T-cell (primary cell): ENCODE results near the gene TOGARAM1. TPM values are rescaled to one million over a fixed set of nuclear protein-coding genes. Genes with fewer than 3 reads are reported as not detected.

Source experiments
- ATAC-seq, 4 experiments: fragments of 200-7000 bp in 3 of 4; fragments of 150-1000 bp in 1 of 4; cut with Tn5 transposase; replicated peaks in 1 of 4; 1 replicate in 3 of 4; 2 replicates in 1 of 4; pipeline ENCODE4 v1.10.0; 2021; ENCODE audit warnings: moderate library complexity in 3 of 4, mild to moderate bottlenecking in 2 of 4, moderate number of reproducible peaks in 1 of 4
- CTCF ChIA-PET, 2 donors: fragments of 300-600 bp; sonication (Branson Sonifier 250); formaldehyde crosslinking; loops; one replicate each; lab custom pipeline; 2022; ENCODE audit warnings: antibody characterized with exemption in 2 of 2; lab: Charles Lee
- POLR2A ChIA-PET, 2 donors: fragments of 300-600 bp; sonication (Branson Sonifier 250); formaldehyde crosslinking; loops; one replicate each; lab custom pipeline; 2022; ENCODE audit warnings: antibody characterized with exemption in 2 of 2; lab: Charles Lee
- DNase-seq, 35 experiments: peaks; one replicate each; pipeline versions ENCODE4 v3.0.0 to v3.0.0-alpha.2; 2013 to 2023
- H3K27ac ChIP-seq: one replicate; pipeline ENCODE4 v1.5.1; 2013; ENCODE audit warnings: low read length
- H3K27me3 ChIP-seq, 2 experiments: replicated peaks in 1 of 2; 1 replicate in 1 of 2; 2 replicates in 1 of 2; pipeline versions ENCODE4 v1.6.1 to v1.7.0; 2013; ENCODE audit warnings: low read length in 1 of 2, mixed read lengths in 1 of 2; ENCODE audit not compliant: control insufficient read depth in 2 of 2, insufficient read depth in 2 of 2; ENCODE audit errors: extremely low read depth in 1 of 2
- H3K36me3 ChIP-seq, 2 donors: 1 replicate in 1 of 2; 2 replicates in 1 of 2; pipeline versions ENCODE4 v1.6.1 to v1.7.0; 2013; ENCODE audit warnings: low read length in 1 of 2; ENCODE audit not compliant: control insufficient read depth in 2 of 2, insufficient read depth in 1 of 2; ENCODE audit errors: extremely low read depth in 1 of 2
- H3K4me1 ChIP-seq, 2 experiments: 1 replicate in 1 of 2; 2 replicates in 1 of 2; pipeline versions ENCODE4 v1.6.1 to v1.7.0; 2013; ENCODE audit warnings: low read length in 2 of 2, mixed read lengths in 1 of 2; ENCODE audit not compliant: insufficient read depth in 2 of 2, control insufficient read depth in 1 of 2; ENCODE audit errors: extremely low read depth in 1 of 2
- H3K4me3 ChIP-seq, 2 donors: 1 replicate in 1 of 2; 2 replicates in 1 of 2; pipeline versions ENCODE4 v1.5.1 to v1.7.0; 2013; ENCODE audit warnings: mild to moderate bottlenecking in 2 of 2, low read length in 1 of 2, moderate library complexity in 1 of 2; ENCODE audit not compliant: control insufficient read depth in 1 of 2; ENCODE audit errors: extremely low read depth in 1 of 2
- H3K9me3 ChIP-seq: 2 replicates; pipeline ENCODE4 v1.7.0; 2013
- H3K27ac Mint-ChIP-seq, 2 donors: one replicate each; pipeline ENCODE4 v1.8.0; 2020 to 2021; ENCODE audit warnings: mild to moderate bottlenecking in 2 of 2, mixed read lengths in 2 of 2
- H3K27me3 Mint-ChIP-seq, 2 donors: one replicate each; pipeline ENCODE4 v1.8.0; 2021 to 2022; ENCODE audit warnings: mixed read lengths in 2 of 2
- H3K36me3 Mint-ChIP-seq: one replicate; pipeline ENCODE4 v1.8.0; 2021; ENCODE audit warnings: mixed read lengths
- H3K4me1 Mint-ChIP-seq, 3 donors: one replicate each; pipeline ENCODE4 v1.8.0; 2020 to 2022; ENCODE audit warnings: mixed read lengths in 3 of 3, mild to moderate bottlenecking in 1 of 3
- H3K4me3 Mint-ChIP-seq, 3 donors: one replicate each; pipeline ENCODE4 v1.8.0; 2020 to 2022; ENCODE audit warnings: mild to moderate bottlenecking in 3 of 3, mixed read lengths in 3 of 3, moderate library complexity in 3 of 3
- H3K9me3 Mint-ChIP-seq, 3 donors: one replicate each; pipeline ENCODE4 v1.8.0; 2020 to 2022; ENCODE audit warnings: mixed read lengths in 3 of 3
- WGBS: methylation state at CpG from one replicate; pipeline ENCODE4 v1.1.5; 2013; ENCODE audit warnings: missing lambda C conversion rate; ENCODE audit not compliant: insufficient coverage; 5-methylcytosine and 5-hydroxymethylcytosine counted together
- total RNA-seq, 35 experiments: library from RNA in 6 of 35; stranded (reverse) in 6 of 35; fragments of 120-200 nt in 1 of 35; gene quantifications; one replicate each; pipeline versions ENCODE4 v1.2.1 to v1.2.4 and lab custom pipeline; 2013 to 2026

Gene TOGARAM1
- total RNA-seq, 5 donors from 2014 or later (not counting 1 experiment from before 2014, with no cell fraction given), result 10.9 to 17.1 (median 11.1) TPM

GRCh38 chr14:45038256-45038655 lies 76.3 kb downstream of the TOGARAM1 start:
- peaks cover 21 to 28% of the 10 kb centered on the region in 2 donors for H3K36me3 ChIP-seq
- Mint-ChIP-seq H3K9me3 (no peaks in the 10 kb centered on the region), H3K4me3 (no peak overlapping the region), H3K4me1 (no peaks in the 10 kb centered on the region), H3K27me3 (no peaks in the 10 kb centered on the region), H3K36me3 (peaks cover 42% of the 10 kb centered on the region), H3K27ac (no peak overlapping the region)
- WGBS, result 100% methylated on average over 5 of the region's 5 CpGs
- no peak overlapping the region for H3K27ac ChIP-seq
- no peak for ATAC-seq
- POLR2A ChIA-PET, result no interaction called here
- CTCF ChIA-PET, result interaction anchor here in 1 of 2 donors (0.6 kb wide), 1 partner anchor 103 kb away, joined by 3 read pairs; no protein-coding TSS in a partner anchor
- no peaks in the 10 kb centered on the region for H3K9me3 ChIP-seq
- no peak for DNase-seq
- H3K27me3 ChIP-seq, result no peaks in the 10 kb centered on the region
- H3K4me3 ChIP-seq, result no peak overlapping the region
- H3K4me1 ChIP-seq, result no peaks in the 10 kb centered on the region

GRCh38 chr14:45038865-45039264 lies 76.9 kb downstream of the TOGARAM1 start:
- Mint-ChIP-seq H3K36me3 (peaks cover 41% of the 10 kb centered on the region), H3K27me3 (no peaks in the 10 kb centered on the region), H3K9me3 (no peaks in the 10 kb centered on the region), H3K27ac (no peak overlapping the region), H3K4me3 (no peak overlapping the region), H3K4me1 (no peaks in the 10 kb centered on the region)
- DNase-seq (no peak), ATAC-seq (no peak)
- peaks cover 22 to 23% of the 10 kb centered on the region in 2 donors for H3K36me3 ChIP-seq
- ChIA-PET CTCF (interaction anchor here in 1 of 2 donors (0.6 kb wide), 1 partner anchor 102 kb away, joined by 3 read pairs; no protein-coding TSS in a partner anchor), POLR2A (no interaction called here)
- no peak overlapping the region for H3K4me3 ChIP-seq
- H3K27me3 ChIP-seq, result no peaks in the 10 kb centered on the region
- H3K27ac ChIP-seq, result no peak overlapping the region
- no peaks in the 10 kb centered on the region for H3K4me1 ChIP-seq
- 100% methylated on average over 3 of the region's 5 CpGs for WGBS
- no peaks in the 10 kb centered on the region for H3K9me3 ChIP-seq

GRCh38 chr14:45039390-45039789 lies 77.4 kb downstream of the TOGARAM1 start:
- no peak overlapping the region for H3K4me3 Mint-ChIP-seq
- H3K27ac Mint-ChIP-seq, result no peak overlapping the region
- no peaks in the 10 kb centered on the region for H3K27me3 Mint-ChIP-seq
- Histone ChIP-seq H3K4me3 (no peak overlapping the region), H3K27ac (no peak overlapping the region), H3K36me3 (peaks cover 18 to 25% of the 10 kb centered on the region in 2 donors), H3K9me3 (no peaks in the 10 kb centered on the region), H3K4me1 (no peaks in the 10 kb centered on the region), H3K27me3 (no peaks in the 10 kb centered on the region)
- POLR2A ChIA-PET, result no interaction called here
- no peaks in the 10 kb centered on the region for H3K9me3 Mint-ChIP-seq
- no peaks in the 10 kb centered on the region for H3K4me1 Mint-ChIP-seq
- no peak for DNase-seq
- CTCF ChIA-PET, result no interaction called here
- 100% methylated on average over 1 of the region's 2 CpGs for WGBS
- peaks cover 36% of the 10 kb centered on the region for H3K36me3 Mint-ChIP-seq
- no peak for ATAC-seq

- H3K27ac ChIP-seq, result no peak overlapping the region
- ATAC-seq (no peak), DNase-seq (no peak)
- CTCF ChIA-PET, result no interaction called here
- H3K36me3 ChIP-seq, result peaks cover 17 to 26% of the 10 kb centered on the region in 2 donors
- no peaks in the 10 kb centered on the region for H3K4me1 Mint-ChIP-seq
- no peaks in the 10 kb centered on the region for H3K27me3 Mint-ChIP-seq
- no peak overlapping the region for H3K4me3 ChIP-seq
- no peak overlapping the region for H3K4me3 Mint-ChIP-seq
- H3K36me3 Mint-ChIP-seq, result peaks cover 27% of the 10 kb centered on the region
- H3K27me3 ChIP-seq, result no peaks in the 10 kb centered on the region
- H3K9me3 Mint-ChIP-seq, result no peaks in the 10 kb centered on the region
- no peaks in the 10 kb centered on the region for H3K9me3 ChIP-seq
- WGBS, result 97% methylated on average over 3 of the region's 5 CpGs
- POLR2A ChIA-PET, result no interaction called here
- H3K4me1 ChIP-seq, result no peaks in the 10 kb centered on the region
- no peak overlapping the region for H3K27ac Mint-ChIP-seq
Measured at GRCh38 chr14:45041641-45042040, 79.7 kb downstream of the TOGARAM1 start.

DNA sequence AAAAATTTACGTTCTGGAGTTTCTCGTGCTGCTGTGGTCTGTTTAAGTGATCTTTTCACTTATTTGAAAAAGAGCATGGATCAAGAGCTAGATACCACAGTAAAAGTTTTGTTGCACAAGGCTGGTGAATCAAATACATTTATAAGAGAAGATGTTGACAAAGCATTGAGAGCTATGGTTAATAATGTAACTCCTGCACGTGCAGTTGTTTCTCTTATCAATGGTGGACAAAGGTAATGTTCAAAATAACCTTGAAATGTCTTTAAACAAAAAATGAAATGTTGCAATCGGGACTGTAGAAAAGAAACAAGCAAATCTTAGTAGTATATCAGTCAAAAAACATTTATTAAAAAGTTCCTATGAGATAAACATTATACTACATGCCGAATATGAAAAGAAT lies 82.6 kb downstream of the TOGARAM1 start:
- Histone ChIP-seq H3K27me3 (no peaks in the 10 kb centered on the region), H3K9me3 (no peaks in the 10 kb centered on the region), H3K4me3 (no peak overlapping the region), H3K36me3 (peaks cover 2 to 13% of the 10 kb centered on the region in 2 donors), H3K27ac (no peak overlapping the region), H3K4me1 (no peaks in the 10 kb centered on the region)
- ATAC-seq, result no peak
- no peaks in the 10 kb centered on the region for H3K27me3 Mint-ChIP-seq
- H3K4me1 Mint-ChIP-seq, result no peaks in the 10 kb centered on the region
- no peak for DNase-seq
- no peak overlapping the region for H3K4me3 Mint-ChIP-seq
- peaks cover 20% of the 10 kb centered on the region for H3K36me3 Mint-ChIP-seq
- H3K27ac Mint-ChIP-seq, result no peak overlapping the region
- ChIA-PET CTCF (interaction anchor here in 1 of 2 donors (0.5 to 0.6 kb wide), 2 partner anchors 25 to 95 kb away, joined by 3 to 5 read pairs; no protein-coding TSS in a partner anchor), POLR2A (interaction anchor here in 1 of 2 donors (0.7 kb wide), 1 partner anchor 7 kb away, joined by 6 read pairs; no protein-coding TSS in a partner anchor)
- H3K9me3 Mint-ChIP-seq, result no peaks in the 10 kb centered on the region
- 93% methylated on average over 3 of the region's 5 CpGs for WGBS

DNA sequence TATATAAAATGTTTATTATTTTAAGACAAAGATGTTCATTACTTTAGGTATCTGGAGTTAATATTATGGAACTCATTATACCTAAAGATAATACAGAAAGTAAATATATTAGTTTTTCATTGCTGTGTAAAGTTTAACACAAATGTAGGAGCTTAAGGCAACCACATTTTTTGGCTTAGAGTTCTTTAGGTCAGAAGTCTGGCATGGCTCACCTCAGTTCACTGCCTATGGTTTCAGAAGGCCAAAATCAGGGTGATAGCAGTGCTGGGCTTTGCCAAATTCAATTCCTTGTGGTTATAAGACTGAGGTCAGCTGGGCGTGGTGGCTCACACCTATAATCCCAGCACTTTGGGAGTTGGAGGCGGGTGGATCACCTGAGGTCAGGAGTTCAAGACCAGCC lies 86.4 kb downstream of the TOGARAM1 start:
- no peak overlapping the region for H3K4me3 ChIP-seq
- H3K27me3 ChIP-seq, result no peaks in the 10 kb centered on the region
- H3K27ac ChIP-seq, result no peak overlapping the region
- no peaks in the 10 kb centered on the region for H3K9me3 ChIP-seq
- H3K36me3 ChIP-seq, result peaks cover 3 to 5% of the 10 kb centered on the region in 2 donors
- Mint-ChIP-seq H3K27ac (no peak overlapping the region), H3K27me3 (no peaks in the 10 kb centered on the region), H3K4me1 (no peaks in the 10 kb centered on the region), H3K4me3 (no peak overlapping the region), H3K36me3 (peaks cover 31% of the 10 kb centered on the region), H3K9me3 (no peaks in the 10 kb centered on the region)
- ATAC-seq (no peak), DNase-seq (no peak)
- POLR2A ChIA-PET, result no interaction called here
- WGBS, result 90% methylated on average over 2 of the region's 2 CpGs
- H3K4me1 ChIP-seq, result no peaks in the 10 kb centered on the region
- CTCF ChIA-PET, result interaction anchor here in 1 of 2 donors (0.6 kb wide), 1 partner anchor 83 kb away, joined by 5 read pairs; no protein-coding TSS in a partner anchor
